Stromal cell of bone marrow (primary cell): ENCODE results near the gene PPEF1.
"Not testable (repeated sequence)": the region's sequence is repeated elsewhere in the genome, so short reads cannot be mapped to it uniquely, and the experiment has no call there.

ENCODE experiments used
- DNase-seq: peaks from one replicate; pipeline ENCODE4 v3.0.0-alpha.2; 2012; ENCODE audit warnings: low read depth

The PPEF1 gene

GRCh38 chrX:18793601-18794089, 86.2 kb downstream of the PPEF1 start:
- no peak for DNase-seq

- DNase-seq, result no peak
These were observed 89.7 kb downstream of the PPEF1 start for GRCh38 chrX:18797141-18797540.

GRCh38 chrX:18799911-18800310, 92.5 kb downstream of the PPEF1 start:
- no peak for DNase-seq

- DNase-seq, result no peak
These were observed 102.2 kb downstream of the PPEF1 start for GRCh38 chrX:18809641-18810040.

- no peak for DNase-seq
These were observed 103.0 kb downstream of the PPEF1 start for GRCh38 chrX:18810416-18810815.

GRCh38 chrX:18825375-18825774, 117.9 kb downstream of the PPEF1 start:
- DNase-seq, result no peak

- DNase-seq, result no peak
These were observed 121.5 kb downstream of the PPEF1 start for GRCh38 chrX:18828832-18829404.

GRCh38 chrX:18833071-18833731, 125.8 kb downstream of the PPEF1 start:
- DNase-seq, result peak; percentile 41

- DNase-seq, result not testable (repeated sequence)
These were observed 140.5 kb downstream of the PPEF1 start for GRCh38 chrX:18847901-18848300.

- DNase-seq, result no peak
These were observed 148.6 kb downstream of the PPEF1 start for GRCh38 chrX:18855919-18856644.

- DNase-seq, result no peak
These were observed 149.2 kb downstream of the PPEF1 start for GRCh38 chrX:18856645-18856997.

GRCh38 chrX:18861511-18861910, 154.1 kb downstream of the PPEF1 start:
- DNase-seq, result no peak

- DNase-seq, result no peak
These were observed 157.0 kb downstream of the PPEF1 start for GRCh38 chrX:18864390-18864920.

- DNase-seq, result no peak
These were observed 163.9 kb downstream of the PPEF1 start for GRCh38 chrX:18871161-18871890.

GRCh38 chrX:18871970-18872369, 164.5 kb downstream of the PPEF1 start:
- DNase-seq, result no peak

GRCh38 chrX:18872621-18873020, 165.2 kb downstream of the PPEF1 start:
- no peak for DNase-seq

- DNase-seq, result peak; percentile 63
These were observed 165.8 kb downstream of the PPEF1 start for GRCh38 chrX:18873189-18873791.

- no peak for DNase-seq
These were observed 166.4 kb downstream of the PPEF1 start for GRCh38 chrX:18873836-18874235.

GRCh38 chrX:18874560-18875255, 167.3 kb downstream of the PPEF1 start:
- DNase-seq, result no peak

GRCh38 chrX:18875256-18875878, 167.9 kb downstream of the PPEF1 start:
- no peak for DNase-seq

- no peak for DNase-seq
These were observed 170.0 kb downstream of the PPEF1 start for GRCh38 chrX:18877469-18877868.
